Measurements from ENCODE around the gene RASGRF1. TPM values are rescaled to one million over a fixed set of nuclear protein-coding genes. Genes with fewer than 3 reads are reported as not detected.

RASGRF1 gene
- total and polyA plus RNA-seq, 7 donors = 0.14 to 1.2 (median 0.58) TPM; not detected in 1

- Histone ChIP-seq H3K4me1 (peaks cover 0 to 14% (median 13%) of the 10 kb centered on the region in 4 donors), H3K9me3 (no peaks in the 10 kb centered on the region), H3K4me3 (no peak overlapping the region), H3K27me3 (no peaks in the 10 kb centered on the region), H3K36me3 (no peaks in the 10 kb centered on the region), H3K27ac (no peak overlapping the region)
- TF ChIP-seq EP300 (IDR thresholded peaks at IDR 0.05) = no peak
- no peak for TF ChIP-seq CTCF (IDR thresholded peaks at IDR 0.05)
- TF ChIP-seq POLR2AphosphoS5 (IDR thresholded peaks at IDR 0.05) = no peak
- TF ChIP-seq POLR2A (IDR thresholded peaks at IDR 0.05) = no peak
- WGBS, 2 donors = 91 to 94% methylated on average over 4 of the region's 4 CpGs
- intact Hi-C loops (cut with DNase I) = loop anchor here (5.0 kb wide), 1 partner anchor 35 kb away; no protein-coding TSS in a partner anchor
- no peak for DNase-seq
Measured at GRCh38 chr15:78942741-78943140, 147.8 kb downstream of the RASGRF1 start.

GRCh38 chr15:78938658-78939488, 151.7 kb downstream of the RASGRF1 start:
- intact Hi-C loops (cut with DNase I) = no loop called here
- H3K27ac ChIP-seq = peak overlapping the region in 3 of 4 donors; percentile 3 to 33 (median 33)
- H3K9me3 ChIP-seq = no peaks in the 10 kb centered on the region
- DNase-seq = no peak
- TF ChIP-seq POLR2A (IDR thresholded peaks at IDR 0.05) = no peak
- TF ChIP-seq EP300 (IDR thresholded peaks at IDR 0.05) = no peak
- TF ChIP-seq POLR2AphosphoS5 (IDR thresholded peaks at IDR 0.05) = no peak
- no peak for TF ChIP-seq CTCF (IDR thresholded peaks at IDR 0.05)
- H3K4me3 ChIP-seq = no peak overlapping the region
- peaks cover 0 to 10% (median 0%) of the 10 kb centered on the region in 4 donors for H3K36me3 ChIP-seq
- H3K4me1 ChIP-seq = peaks cover 0 to 14% (median 8%) of the 10 kb centered on the region in 4 donors
- WGBS, 2 donors = 60 to 88% methylated on average over 6 of the region's 6 CpGs
- no peaks in the 10 kb centered on the region for H3K27me3 ChIP-seq

- TF ChIP-seq POLR2A (IDR thresholded peaks at IDR 0.05) (no peak), POLR2AphosphoS5 (IDR thresholded peaks at IDR 0.05) (peak in 2 of 4 donors; percentile 20 to 27)
- peaks cover 0 to 15% (median 14%) of the 10 kb centered on the region in 4 donors for H3K4me1 ChIP-seq
- peak overlapping the region in 3 of 4 donors; percentile 11 to 58 (median 44) for H3K27ac ChIP-seq
- H3K36me3 ChIP-seq = peaks cover 0 to 10% (median 0%) of the 10 kb centered on the region in 4 donors
- DNase-seq = no peak
- intact Hi-C loops (cut with DNase I) = no loop called here
- WGBS, 2 donors = 54 to 83% methylated on average over 14 of the region's 14 CpGs
- no peaks in the 10 kb centered on the region for H3K9me3 ChIP-seq
- H3K4me3 ChIP-seq = no peak overlapping the region
- no peaks in the 10 kb centered on the region for H3K27me3 ChIP-seq
Measured at GRCh38 chr15:78937132-78937739, 153.3 kb downstream of the RASGRF1 start.

- Histone ChIP-seq H3K27me3 (no peaks in the 10 kb centered on the region), H3K27ac (peak overlapping the region in 3 of 4 donors; percentile 40 to 54 (median 52)), H3K9me3 (no peaks in the 10 kb centered on the region), H3K4me1 (peaks cover 0 to 33% (median 29%) of the 10 kb centered on the region in 4 donors), H3K36me3 (peaks cover 0 to 10% (median 0%) of the 10 kb centered on the region in 4 donors), H3K4me3 (no peak overlapping the region)
- no peak for DNase-seq
- intact Hi-C loops (cut with DNase I) = no loop called here
- TF ChIP-seq CTCF (IDR thresholded peaks at IDR 0.05) = no peak
- WGBS, 2 donors = 69 to 85% methylated on average over 5 of the region's 5 CpGs
Measured at GRCh38 chr15:78934655-78935023, 155.9 kb downstream of the RASGRF1 start.
